Dedifferentiated amniotic fluid mesenchymal stem cell (primary cell): ENCODE measurements around the gene CAMK2G.
A peak's percentile ranks its signal among the peaks of the same experiment; 100 is the strongest.

Source experiments
- DNase-seq: peaks from one replicate; pipeline ENCODE4 v3.0.0-alpha.2; 2016; ENCODE audit errors: extremely low spot score

The CAMK2G gene

DNA sequence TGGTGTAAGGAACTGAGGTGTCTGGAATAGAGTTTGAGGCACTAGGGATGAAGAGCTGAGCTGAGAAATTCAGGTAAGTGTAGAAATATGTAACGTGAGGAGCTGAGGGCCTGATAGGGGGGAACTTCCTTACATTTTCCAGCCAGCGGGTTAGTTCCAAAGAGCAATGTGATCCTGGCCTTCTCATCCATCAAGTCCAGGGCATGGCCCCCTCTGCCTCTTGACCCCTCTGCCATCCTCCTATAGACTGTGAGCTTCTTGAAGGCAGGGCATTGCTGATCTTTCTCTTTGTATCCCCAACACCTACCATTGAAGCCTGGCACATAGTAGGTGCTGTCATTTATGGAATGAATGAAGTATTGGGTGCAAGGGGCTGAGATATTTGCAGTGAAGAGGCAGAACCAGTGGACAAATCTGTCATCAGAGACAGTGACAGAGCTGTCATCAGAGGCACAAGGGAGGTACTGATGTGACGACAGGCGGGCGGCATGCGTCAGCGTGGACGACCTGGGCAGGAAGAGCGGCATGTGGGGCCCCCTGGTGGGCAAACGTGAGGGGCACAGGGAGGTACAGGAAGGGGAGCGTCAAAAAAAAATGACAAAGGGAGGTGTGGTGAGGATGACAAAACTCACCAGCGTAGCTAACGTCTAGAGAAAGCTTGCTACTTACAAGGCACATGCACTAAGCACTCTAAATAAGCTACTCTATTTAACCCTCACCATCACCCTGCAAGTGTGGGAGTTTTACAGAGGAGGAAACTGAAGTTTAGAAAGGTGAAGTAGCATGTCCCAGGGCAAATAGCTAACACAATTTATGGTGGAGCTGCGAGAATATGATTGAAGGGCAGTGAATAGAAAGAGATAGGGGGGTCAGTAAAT is 5.2 kb upstream of the CAMK2G start:
- DNase-seq = peak; percentile 63

- no peak for DNase-seq
Measured at GRCh38 chr10:73878365-73878764, 4.0 kb upstream of the CAMK2G start.

GRCh38 chr10:73877533-73878160 is 3.3 kb upstream of the CAMK2G start:
- DNase-seq = no peak

DNA sequence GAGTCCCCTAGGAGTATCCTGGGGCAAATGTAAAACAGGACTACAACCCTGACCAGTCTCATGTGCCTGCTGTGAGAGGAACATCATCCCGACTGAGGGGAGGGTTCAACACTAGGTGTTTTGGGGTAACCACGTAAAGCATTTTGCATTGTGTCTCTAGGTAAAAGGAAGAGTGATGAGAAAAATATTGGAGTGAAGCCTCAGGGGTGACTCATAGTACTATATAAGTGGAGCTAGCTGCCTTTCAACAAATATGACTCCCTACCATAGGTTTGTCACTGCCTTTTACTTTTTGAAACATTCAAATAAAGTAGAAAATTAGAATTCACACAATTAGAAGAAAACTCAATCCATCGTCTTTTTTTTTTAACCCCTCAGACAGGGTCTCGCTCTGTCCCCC is 2.6 kb upstream of the CAMK2G start:
- DNase-seq = no peak

GRCh38 chr10:73876566-73876965 is 2.2 kb upstream of the CAMK2G start:
- DNase-seq = no peak

GRCh38 chr10:73876157-73876556 is 1.8 kb upstream of the CAMK2G start:
- no peak for DNase-seq

DNA sequence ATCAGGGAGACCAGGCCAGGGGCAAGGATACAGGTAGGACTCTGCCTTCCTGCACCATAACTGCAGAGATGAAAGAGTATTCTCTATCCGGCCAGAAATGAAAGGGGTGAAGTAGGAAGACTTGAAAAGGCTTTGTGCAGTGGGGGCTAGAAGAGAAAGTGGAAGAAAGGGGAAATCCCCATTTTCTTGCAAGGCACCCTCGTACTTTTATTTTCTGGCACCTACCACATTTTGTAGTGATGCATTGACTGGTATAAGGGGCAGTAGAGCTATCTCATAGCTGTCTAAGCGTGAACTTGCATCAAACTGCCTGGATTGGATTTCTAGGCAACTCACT is 752 bp upstream of the CAMK2G start:
- no peak for DNase-seq

- no peak for DNase-seq
Measured at GRCh38 chr10:73873838-73874215, 528 bp downstream of the CAMK2G start.

DNA sequence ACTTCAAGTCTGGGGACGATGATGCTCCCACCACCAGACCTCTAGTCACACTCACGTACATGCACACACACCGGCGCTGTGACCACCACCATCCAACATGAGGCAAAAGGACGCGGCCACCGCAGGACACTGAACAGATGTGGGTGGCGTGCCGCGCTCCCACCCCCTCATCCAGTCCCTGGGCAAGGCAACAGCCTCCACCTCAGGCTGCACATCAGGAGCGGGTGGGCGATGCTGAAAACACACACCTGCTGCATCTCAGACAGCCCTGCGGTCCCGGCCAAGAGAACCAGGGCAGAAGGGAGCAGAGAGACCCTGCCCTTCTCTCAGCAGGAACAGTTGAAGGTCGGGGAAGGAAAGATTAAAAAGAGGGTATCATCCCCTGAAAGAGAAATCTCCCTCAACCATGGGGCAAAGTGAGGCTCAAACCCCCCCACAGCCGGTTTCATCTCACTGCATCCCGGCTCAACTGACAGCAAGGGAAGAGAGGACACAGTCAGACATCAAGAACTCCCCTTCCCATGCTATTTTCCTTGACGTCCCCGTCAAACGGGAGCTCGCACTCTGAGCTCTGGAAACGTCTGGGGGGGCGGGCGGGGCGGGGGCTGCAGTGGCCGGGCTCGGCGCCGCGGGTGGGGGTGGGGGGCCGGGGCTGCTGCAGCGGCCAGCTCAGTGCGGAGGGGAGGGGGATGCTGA is 1.1 kb downstream of the CAMK2G start:
- no peak for DNase-seq

- no peak for DNase-seq
Measured at GRCh38 chr10:73872190-73872710, 2.1 kb downstream of the CAMK2G start.

GRCh38 chr10:73871295-73872189 is 2.8 kb downstream of the CAMK2G start:
- no peak for DNase-seq

- no peak for DNase-seq
Measured at GRCh38 chr10:73868655-73869195, 5.6 kb downstream of the CAMK2G start.

GRCh38 chr10:73867871-73868631 is 6.3 kb downstream of the CAMK2G start:
- DNase-seq = no peak

- DNase-seq = no peak
Measured at GRCh38 chr10:73867126-73867807, 7.1 kb downstream of the CAMK2G start.

DNA sequence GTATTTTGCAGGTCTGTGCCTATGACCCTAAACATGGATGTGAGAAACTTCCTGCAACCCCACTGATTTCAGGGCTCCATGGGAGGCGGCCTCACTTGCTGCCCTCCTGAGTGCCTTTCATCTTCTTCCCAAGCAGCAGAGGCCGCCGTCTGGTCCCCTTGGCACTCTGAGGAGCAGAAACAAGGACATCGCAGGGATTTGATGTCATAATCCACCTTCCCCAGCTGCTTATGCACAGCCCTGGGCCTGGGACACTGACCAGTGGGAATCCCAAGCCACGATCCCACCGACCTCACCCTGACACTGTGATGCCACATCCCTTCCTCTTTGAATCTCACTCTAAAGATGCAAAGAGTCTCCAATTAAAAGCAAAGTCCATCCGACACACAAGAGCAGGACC is 7.7 kb downstream of the CAMK2G start:
- no peak for DNase-seq

DNA sequence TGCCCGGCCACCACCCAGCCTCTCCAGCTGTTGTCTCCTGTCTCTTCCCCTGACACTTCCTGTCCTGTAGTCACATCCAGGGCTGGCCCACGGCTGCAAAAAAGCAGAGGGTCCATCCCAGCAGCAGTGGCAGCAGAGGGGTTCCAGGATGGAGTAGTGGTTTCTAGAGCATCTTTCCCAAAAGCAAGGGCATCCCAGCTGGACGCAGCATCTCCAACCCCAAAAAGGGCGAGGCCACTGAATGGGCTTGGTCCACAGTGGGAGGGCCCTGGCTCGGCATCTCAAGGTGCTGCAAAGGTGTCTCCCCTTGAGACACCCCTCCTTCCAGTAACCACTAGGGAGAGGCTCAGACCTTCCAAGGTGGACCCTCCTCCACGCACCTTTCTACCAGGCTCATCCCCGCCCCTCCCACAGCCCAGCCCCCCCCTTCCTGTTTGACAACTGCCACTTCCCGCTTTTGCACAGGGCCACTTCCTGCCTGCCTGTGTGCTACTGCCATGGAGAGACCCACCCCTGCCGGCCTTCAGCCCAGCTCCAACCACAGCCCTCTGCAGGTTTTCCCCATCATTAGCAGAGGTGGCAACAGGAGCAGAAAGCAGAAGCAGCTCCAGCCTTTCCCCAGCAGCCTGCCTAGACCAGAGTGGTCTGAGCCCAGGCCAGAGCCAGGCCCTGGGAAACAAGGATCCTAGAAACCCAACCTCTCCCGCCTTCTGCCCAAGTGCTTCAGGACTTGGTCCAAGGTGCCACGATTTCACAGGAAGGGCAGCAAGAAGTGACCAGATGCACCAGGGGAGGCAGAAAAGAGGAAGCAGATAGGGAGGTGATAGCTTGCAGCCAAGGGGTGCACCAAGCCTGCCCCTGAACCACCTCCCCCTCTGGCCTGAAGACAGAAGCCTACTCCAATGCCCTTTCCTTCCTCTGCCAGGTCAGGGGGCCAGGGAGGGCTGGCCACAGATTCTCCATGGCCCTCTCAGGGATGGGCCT is 8.6 kb downstream of the CAMK2G start:
- DNase-seq = no peak

DNA sequence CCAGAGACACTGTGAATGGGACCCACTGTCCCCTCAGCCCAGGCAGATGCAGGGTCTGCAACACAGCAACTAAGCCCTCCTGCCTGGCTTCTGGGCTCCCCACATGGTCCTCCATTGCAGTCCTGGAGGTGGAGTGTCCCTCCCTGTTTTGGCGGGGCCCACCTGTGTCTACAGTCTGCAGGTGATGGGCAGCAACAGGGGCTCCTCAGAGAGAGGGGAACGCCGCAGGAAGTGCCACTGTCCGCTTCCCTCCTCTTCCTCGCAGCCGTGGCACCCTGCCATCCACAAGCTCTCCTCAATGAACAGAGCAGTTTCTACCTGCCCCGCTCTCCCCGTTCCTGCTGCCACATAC is 9.3 kb downstream of the CAMK2G start:
- DNase-seq = no peak

- DNase-seq = no peak
Measured at GRCh38 chr10:73864229-73864628, 10.1 kb downstream of the CAMK2G start.
